HAP-1 (cell line): Measurements from ENCODE around the gene MMAB.
"Not testable (repeated sequence)": the region's sequence is repeated elsewhere in the genome, so short reads cannot be mapped to it uniquely, and the experiment has no call there.

ENCODE experiments used
- DNase-seq, 2 experiments: peaks; one replicate each; pipeline ENCODE4 v3.0.0-alpha.2; 2016 to 2020; ENCODE audit warnings: low spot score in 2 of 2
- H3K27me3 ChIP-seq: fragments of 250-450 bp; sonication (Bioruptor Pico); 2 replicates; pipeline ENCODE4 v1.5.1; 2020; ENCODE audit warnings: low read depth, mild to moderate bottlenecking, moderate library complexity
- H3K36me3 ChIP-seq: fragments of 250-450 bp; sonication (Bioruptor Pico); replicated peaks from 2 replicates; pipeline ENCODE4 v1.5.1; 2020; ENCODE audit warnings: mild to moderate bottlenecking
- H3K4me1 ChIP-seq: fragments of 250-450 bp; sonication (Bioruptor Pico); 2 replicates; pipeline ENCODE4 v1.5.1; 2020; ENCODE audit warnings: mild to moderate bottlenecking
- H3K4me3 ChIP-seq: fragments of 250-450 bp; sonication (Bioruptor Pico); 2 replicates; pipeline ENCODE4 v1.5.1; 2020; ENCODE audit warnings: mild to moderate bottlenecking, moderate library complexity
- H3K9me3 ChIP-seq: fragments of 250-450 bp; sonication (Bioruptor Pico); 2 replicates; pipeline ENCODE4 v1.5.1; 2020; ENCODE audit warnings: mild to moderate bottlenecking, moderate library complexity
- in situ Hi-C: fragments of 300-500 bp; cut with MboI; formaldehyde crosslinking; loops from 3 replicates; pipeline ENCODE4 v1.14.3; 2020; ENCODE audit warnings: low sequenced_read_pairs, inconsistent platforms, mixed read lengths

Gene MMAB

DNA sequence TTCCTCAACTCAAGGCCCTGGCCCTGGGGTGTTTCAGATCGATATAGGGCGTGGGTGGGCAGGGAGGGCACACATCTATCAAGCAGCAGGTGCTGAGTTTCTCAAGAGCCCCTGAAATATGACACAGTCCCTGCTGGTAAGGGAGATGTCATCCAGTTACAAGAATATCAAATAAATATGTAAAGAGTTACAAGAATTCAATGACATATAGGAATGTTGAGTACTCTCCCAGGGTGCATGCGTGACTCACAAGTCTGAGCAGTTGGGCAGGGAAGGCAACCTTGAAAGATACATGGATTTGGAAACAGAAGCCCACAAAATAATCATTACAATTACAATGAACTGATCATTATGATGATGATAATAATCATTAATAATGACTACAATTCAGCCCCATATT is 35.5 kb upstream of the MMAB start:
- no peak for DNase-seq
- Histone ChIP-seq H3K4me3 (no peak overlapping the region), H3K9me3 (no peaks in the 10 kb centered on the region), H3K27me3 (peaks cover 12% of the 10 kb centered on the region), H3K36me3 (no peaks in the 10 kb centered on the region), H3K4me1 (peaks cover 6% of the 10 kb centered on the region; the same call in 1 of the 2 replicates)
- in situ Hi-C loops, result no loop called here

DNA sequence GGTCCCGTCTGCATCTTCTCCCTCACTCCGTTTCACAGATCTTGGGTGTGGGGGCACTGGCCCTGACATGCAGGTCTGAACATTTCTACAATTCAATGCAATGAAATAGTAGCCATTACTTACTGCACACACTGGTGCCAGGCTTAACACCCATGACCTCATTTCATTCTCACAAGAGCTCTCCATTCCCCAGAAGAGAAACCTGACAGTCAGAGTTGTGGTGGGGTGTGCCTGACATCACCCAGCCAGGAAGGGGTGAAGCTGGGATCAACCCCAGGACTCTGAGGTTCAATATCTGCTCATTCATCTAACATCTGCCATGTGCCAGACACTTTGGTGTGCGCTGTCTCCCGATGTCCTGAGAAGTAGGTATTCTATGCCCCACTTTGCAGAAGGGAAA is 35.0 kb upstream of the MMAB start:
- Histone ChIP-seq H3K9me3 (no peaks in the 10 kb centered on the region), H3K27me3 (peaks cover 7% of the 10 kb centered on the region), H3K36me3 (no peaks in the 10 kb centered on the region), H3K4me3 (no peak overlapping the region), H3K4me1 (peaks cover 6% of the 10 kb centered on the region; the same call in 1 of the 2 replicates)
- in situ Hi-C loops, result no loop called here
- DNase-seq, result no peak

- Histone ChIP-seq H3K27me3 (peaks cover 2% of the 10 kb centered on the region; the same call in 1 of the 2 replicates), H3K4me1 (peaks cover 6% of the 10 kb centered on the region; the same call in 1 of the 2 replicates), H3K9me3 (no peaks in the 10 kb centered on the region), H3K36me3 (no peaks in the 10 kb centered on the region), H3K4me3 (no peak overlapping the region)
- DNase-seq, result no peak
- in situ Hi-C loops, result no loop called here
These were observed 34.3 kb upstream of the MMAB start for GRCh38 chr12:109607618-109608017.

- no peaks in the 10 kb centered on the region for H3K9me3 ChIP-seq
- H3K4me3 ChIP-seq, result no peak overlapping the region
- peaks cover 2% of the 10 kb centered on the region; the same call in 1 of the 2 replicates for H3K27me3 ChIP-seq
- H3K4me1 ChIP-seq, result peaks cover 6% of the 10 kb centered on the region; the same call in 1 of the 2 replicates
- DNase-seq, result peak; percentile 73 to 79
- no peaks in the 10 kb centered on the region for H3K36me3 ChIP-seq
- in situ Hi-C loops, result no loop called here
These were observed 33.2 kb upstream of the MMAB start for GRCh38 chr12:109606320-109607028.

- H3K36me3 ChIP-seq, result no peaks in the 10 kb centered on the region
- no peak for DNase-seq
- in situ Hi-C loops, result no loop called here
- peaks cover 6% of the 10 kb centered on the region; the same call in 1 of the 2 replicates for H3K4me1 ChIP-seq
- peaks cover 2% of the 10 kb centered on the region; the same call in 1 of the 2 replicates for H3K27me3 ChIP-seq
- no peak overlapping the region for H3K4me3 ChIP-seq
- no peaks in the 10 kb centered on the region for H3K9me3 ChIP-seq
These were observed 32.4 kb upstream of the MMAB start for GRCh38 chr12:109605599-109606228.

DNA sequence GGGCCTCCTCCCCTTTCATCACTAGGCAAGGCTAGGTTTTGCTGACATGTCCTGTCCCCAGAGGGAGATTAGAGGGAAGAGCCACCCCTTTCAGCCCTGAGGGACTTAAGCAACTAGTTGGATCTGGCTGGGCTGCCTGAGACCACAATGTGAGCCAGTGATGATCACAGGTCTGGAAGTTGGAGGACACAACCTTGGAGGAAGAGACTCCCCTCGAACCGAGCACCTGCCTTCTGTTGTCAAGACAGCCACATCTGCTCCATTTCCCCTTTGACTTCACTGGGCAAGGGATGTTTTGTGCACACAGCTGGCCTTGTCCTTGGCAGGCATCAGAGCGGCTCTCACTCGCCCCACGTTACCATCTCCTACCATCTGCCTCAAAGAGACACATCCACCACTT is 31.7 kb upstream of the MMAB start:
- Histone ChIP-seq H3K4me1 (peaks cover 6% of the 10 kb centered on the region; the same call in 1 of the 2 replicates), H3K27me3 (no peaks in the 10 kb centered on the region), H3K9me3 (no peaks in the 10 kb centered on the region), H3K36me3 (no peaks in the 10 kb centered on the region), H3K4me3 (no peak overlapping the region)
- DNase-seq, result no peak
- in situ Hi-C loops, result no loop called here

GRCh38 chr12:109604132-109604585 is 30.9 kb upstream of the MMAB start:
- no peaks in the 10 kb centered on the region for H3K27me3 ChIP-seq
- H3K9me3 ChIP-seq, result no peaks in the 10 kb centered on the region
- in situ Hi-C loops, result no loop called here
- DNase-seq, result no peak
- H3K4me1 ChIP-seq, result peaks cover 6% of the 10 kb centered on the region; the same call in 1 of the 2 replicates
- H3K36me3 ChIP-seq, result no peaks in the 10 kb centered on the region
- no peak overlapping the region for H3K4me3 ChIP-seq

GRCh38 chr12:109602132-109602531 is 28.8 kb upstream of the MMAB start:
- H3K4me1 ChIP-seq, DNase-seq, in situ Hi-C loops, H3K4me3 ChIP-seq, H3K27me3 ChIP-seq, H3K9me3 ChIP-seq, H3K36me3 ChIP-seq: not testable (repeated sequence)

- H3K36me3 ChIP-seq, result no peaks in the 10 kb centered on the region; the same call in 1 of the 2 replicates
- H3K27me3 ChIP-seq, result no peaks in the 10 kb centered on the region
- H3K9me3 ChIP-seq, result no peaks in the 10 kb centered on the region
- in situ Hi-C loops, result no loop called here
- no peak for DNase-seq
- H3K4me1 ChIP-seq, result peaks cover 5% of the 10 kb centered on the region
- H3K4me3 ChIP-seq, result no peak overlapping the region
These were observed 28.3 kb upstream of the MMAB start for GRCh38 chr12:109601557-109601956.

DNA sequence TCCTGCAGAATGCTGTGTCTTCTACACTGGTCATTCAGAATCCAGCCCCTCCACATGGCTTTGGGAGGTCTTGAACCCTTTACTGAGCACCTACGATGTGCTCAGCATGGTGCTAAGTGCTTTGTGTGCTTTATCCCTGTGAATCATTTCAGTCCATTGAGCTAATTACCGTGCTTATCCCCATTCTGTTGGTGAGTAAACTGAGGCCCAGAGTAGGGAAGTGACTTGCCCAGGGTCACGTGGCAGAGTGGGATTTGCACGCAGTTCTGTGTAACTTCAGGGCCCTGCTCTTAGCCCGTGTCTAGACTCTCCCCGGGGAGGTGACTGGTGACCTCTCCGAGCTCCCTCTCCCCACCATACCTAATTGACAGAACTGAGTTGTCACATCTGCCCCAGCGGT is 27.7 kb upstream of the MMAB start:
- Histone ChIP-seq H3K27me3 (no peaks in the 10 kb centered on the region), H3K36me3 (no peaks in the 10 kb centered on the region; the same call in 1 of the 2 replicates), H3K4me3 (no peak overlapping the region), H3K4me1 (peaks cover 3% of the 10 kb centered on the region; the same call in 1 of the 2 replicates), H3K9me3 (no peaks in the 10 kb centered on the region)
- DNase-seq, result no peak
- in situ Hi-C loops, result no loop called here

DNA sequence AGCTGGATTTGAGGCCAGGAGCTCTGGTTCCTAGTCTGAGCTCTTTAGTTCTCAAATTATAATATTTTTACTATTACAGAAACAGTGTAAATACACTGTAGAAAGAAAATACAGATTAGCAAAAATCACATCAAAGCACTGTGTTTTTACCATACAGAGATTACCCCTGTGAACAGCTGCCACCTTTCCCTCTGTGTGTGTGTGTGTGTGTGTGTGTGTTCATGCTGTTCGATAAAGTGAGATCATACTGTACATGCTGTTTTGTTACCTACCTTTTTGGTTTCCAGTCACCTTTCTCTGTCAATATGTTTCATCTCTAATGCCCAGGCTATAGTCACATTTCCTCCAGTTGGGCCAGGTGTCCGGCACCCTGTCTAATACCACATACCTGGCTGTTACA is 27.2 kb upstream of the MMAB start:
- in situ Hi-C loops, result no loop called here
- no peaks in the 10 kb centered on the region for H3K27me3 ChIP-seq
- no peak for DNase-seq
- H3K36me3 ChIP-seq, result no peaks in the 10 kb centered on the region; the same call in 1 of the 2 replicates
- H3K4me1 ChIP-seq, result peaks cover 3% of the 10 kb centered on the region; the same call in 1 of the 2 replicates
- H3K9me3 ChIP-seq, result no peaks in the 10 kb centered on the region
- H3K4me3 ChIP-seq, result no peak overlapping the region

DNA sequence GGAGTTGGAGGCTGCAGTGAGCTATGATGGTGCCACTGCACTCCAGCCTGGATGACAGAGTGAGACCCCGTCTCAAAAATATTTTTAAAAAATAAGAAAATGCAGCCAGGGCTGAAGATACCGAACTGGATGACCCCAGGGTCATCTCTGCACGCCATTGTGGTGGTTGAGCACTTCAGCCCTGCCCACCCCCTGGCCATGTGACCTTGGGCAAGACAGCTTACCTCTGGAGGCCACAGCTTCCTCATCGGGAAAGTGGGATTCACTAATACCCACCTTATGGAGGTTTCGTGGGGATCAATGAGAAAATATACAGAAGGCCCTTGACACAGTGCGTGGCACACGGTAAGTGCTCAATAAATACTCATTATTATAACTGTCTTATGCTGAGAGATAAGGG is 25.8 kb upstream of the MMAB start:
- DNase-seq, result no peak
- H3K27me3 ChIP-seq, result no peaks in the 10 kb centered on the region
- H3K4me1 ChIP-seq, result peaks cover 3% of the 10 kb centered on the region; the same call in 1 of the 2 replicates
- no peaks in the 10 kb centered on the region for H3K9me3 ChIP-seq
- in situ Hi-C loops, result no loop called here
- no peak overlapping the region for H3K4me3 ChIP-seq
- no peaks in the 10 kb centered on the region; the same call in 1 of the 2 replicates for H3K36me3 ChIP-seq

- Histone ChIP-seq H3K27me3 (no peaks in the 10 kb centered on the region), H3K9me3 (no peaks in the 10 kb centered on the region), H3K4me3 (no peak overlapping the region), H3K36me3 (no peaks in the 10 kb centered on the region; the same call in 1 of the 2 replicates), H3K4me1 (peaks cover 3% of the 10 kb centered on the region; the same call in 1 of the 2 replicates)
- in situ Hi-C loops, result no loop called here
- DNase-seq, result no peak
These were observed 25.1 kb upstream of the MMAB start for GRCh38 chr12:109598428-109598854.
